Measurements from ENCODE around the gene RBM15B. TPM values are rescaled to one million over a fixed set of nuclear protein-coding genes. Genes with fewer than 3 reads are reported as not detected.

The RBM15B gene
- total RNA-seq, 2 donors from 2014 or later = 12.6 to 22.9 TPM

DNA sequence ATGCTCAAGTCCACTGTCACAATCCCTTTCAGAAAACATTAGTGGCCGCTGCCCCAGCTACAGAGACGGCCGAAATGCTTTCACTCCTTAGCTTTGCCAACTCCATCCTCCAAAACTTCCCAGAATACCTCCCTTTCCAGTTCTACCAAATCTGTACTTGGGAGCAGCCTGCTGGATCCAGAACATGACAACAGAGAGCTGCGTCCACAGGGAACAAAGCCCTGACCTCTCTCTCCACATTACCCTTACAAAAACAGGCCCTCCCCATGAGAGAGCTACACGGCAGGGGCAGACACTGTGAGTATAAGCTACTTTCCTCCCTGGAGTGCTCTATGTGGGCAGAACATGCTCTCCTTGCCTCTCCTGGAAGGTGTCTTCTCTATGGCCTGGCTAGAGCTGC lies 6.3 kb downstream of the RBM15B start:
- H3K36me3 Mint-ChIP-seq = peaks cover 24 to 25% of the 10 kb centered on the region in 2 donors
- H3K27ac Mint-ChIP-seq = peak overlapping the region in 1 of 2 donors; percentile 19
- H3K9me3 Mint-ChIP-seq = no peaks in the 10 kb centered on the region
- ATAC-seq = no peak
- DNase-seq (ENCODE audit: low spot score in 2 of 2) = no peak

DNA sequence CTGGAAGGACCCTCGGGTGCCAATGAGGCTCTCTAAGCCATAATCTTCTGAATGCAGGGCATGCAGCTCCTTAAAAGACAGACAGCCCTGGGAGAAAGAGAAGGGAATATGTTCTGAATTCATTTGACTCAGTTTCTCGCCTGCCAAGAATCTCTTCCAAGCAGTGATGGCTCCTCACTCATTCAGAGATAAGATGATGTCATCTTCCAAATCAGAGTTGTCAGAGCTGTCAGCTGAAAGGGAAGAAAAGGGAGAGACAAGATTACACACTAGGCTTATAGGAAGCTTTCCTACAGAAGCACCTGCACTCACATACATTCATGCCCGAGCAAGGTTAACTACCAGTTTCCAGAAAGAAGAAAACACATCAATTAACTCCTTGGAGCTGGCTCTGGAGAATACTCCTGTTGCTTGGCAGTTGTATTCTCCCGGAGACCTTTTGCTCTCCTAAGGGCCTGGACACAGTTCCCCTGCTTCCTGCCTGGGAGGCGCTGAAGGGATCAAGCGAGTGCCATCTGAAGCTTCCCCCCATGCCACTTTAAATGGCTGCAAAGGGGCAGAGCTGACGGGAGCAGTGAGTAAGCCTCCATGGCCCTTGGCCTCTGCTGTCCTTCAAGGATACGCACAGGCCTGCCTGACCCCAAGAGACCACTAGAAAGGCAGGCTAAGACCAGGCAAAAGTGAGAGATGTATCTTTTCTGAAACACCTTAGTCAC lies 7.7 kb downstream of the RBM15B start:
- peaks cover 10 to 17% of the 10 kb centered on the region in 2 donors for H3K36me3 Mint-ChIP-seq
- no peak for DNase-seq (ENCODE audit: low spot score in 2 of 2)
- H3K27ac Mint-ChIP-seq = peak overlapping the region; percentile 23 to 63
- H3K9me3 Mint-ChIP-seq = no peaks in the 10 kb centered on the region
- ATAC-seq = no peak

DNA sequence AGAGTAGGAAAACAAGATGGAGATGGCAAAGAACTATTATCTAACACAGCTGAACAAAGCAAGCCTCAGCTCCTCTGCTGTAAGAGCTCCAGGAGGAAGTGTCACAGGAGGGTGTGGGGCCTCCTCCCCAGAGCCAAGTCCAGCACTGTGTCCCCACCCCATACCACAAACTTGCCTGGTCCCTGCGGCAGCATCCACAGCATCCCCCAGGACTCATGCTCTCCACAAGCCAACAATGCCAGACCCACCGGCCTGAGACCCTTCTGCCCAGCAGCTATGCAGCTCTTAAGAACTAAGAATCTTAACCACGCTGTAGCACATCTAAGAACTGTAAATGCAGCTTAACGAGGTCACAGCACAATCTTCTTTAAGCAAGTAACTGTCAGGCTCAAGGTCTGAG lies 9.1 kb downstream of the RBM15B start:
- peaks cover 0 to 2% of the 10 kb centered on the region in 2 donors for H3K36me3 Mint-ChIP-seq
- DNase-seq (ENCODE audit: low spot score in 2 of 2) (no peak), ATAC-seq (no peak)
- H3K9me3 Mint-ChIP-seq = no peaks in the 10 kb centered on the region
- peak overlapping the region; percentile 7 to 48 for H3K27ac Mint-ChIP-seq

DNA sequence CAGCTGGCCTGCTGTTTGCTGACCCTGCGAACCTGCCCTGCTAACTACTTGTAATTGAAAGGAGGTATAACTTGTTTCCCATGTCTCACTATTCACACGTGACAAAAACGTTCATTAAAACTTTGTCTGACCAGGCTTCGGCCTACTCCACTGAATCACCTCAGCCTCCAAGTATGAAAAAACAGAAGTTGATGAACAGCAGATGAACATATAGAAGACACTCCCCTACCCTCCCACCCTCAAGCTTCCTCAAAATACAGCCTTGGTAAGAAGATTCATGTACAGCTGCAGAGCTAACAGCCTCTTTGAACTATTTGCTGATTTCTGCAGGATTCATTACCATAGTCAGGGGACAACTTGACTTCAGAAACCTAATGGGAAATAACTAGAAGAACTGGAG lies 10.7 kb downstream of the RBM15B start:
- H3K36me3 Mint-ChIP-seq = peaks cover 0 to 5% of the 10 kb centered on the region in 2 donors
- ATAC-seq (no peak), DNase-seq (ENCODE audit: low spot score in 2 of 2) (no peak)
- H3K9me3 Mint-ChIP-seq = no peaks in the 10 kb centered on the region
- no peak overlapping the region for H3K27ac Mint-ChIP-seq

DNA sequence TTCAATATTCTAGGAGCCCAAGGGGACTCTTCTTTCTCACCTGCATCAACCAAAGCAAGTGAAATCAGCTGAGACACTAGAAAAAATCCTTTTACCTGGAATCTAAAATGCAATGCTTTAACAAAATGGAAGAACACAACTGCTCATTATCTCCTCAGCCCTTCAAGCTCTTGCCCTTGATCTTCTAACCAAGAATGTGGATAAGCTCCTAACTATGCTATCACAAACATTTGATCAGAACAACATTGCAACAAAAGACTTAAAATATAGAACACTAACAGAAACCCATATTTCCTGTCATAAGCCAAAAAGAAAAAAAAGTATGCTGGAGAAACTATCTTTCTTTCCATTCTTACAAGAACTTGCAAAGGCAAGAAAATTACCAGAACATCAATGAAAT lies 12.6 kb downstream of the RBM15B start:
- no peak for DNase-seq (ENCODE audit: low spot score in 2 of 2)
- H3K27ac Mint-ChIP-seq = peak overlapping the region; percentile 14 to 19
- H3K36me3 Mint-ChIP-seq = peaks cover 0 to 7% of the 10 kb centered on the region in 2 donors
- no peaks in the 10 kb centered on the region for H3K9me3 Mint-ChIP-seq
- ATAC-seq = no peak

DNA sequence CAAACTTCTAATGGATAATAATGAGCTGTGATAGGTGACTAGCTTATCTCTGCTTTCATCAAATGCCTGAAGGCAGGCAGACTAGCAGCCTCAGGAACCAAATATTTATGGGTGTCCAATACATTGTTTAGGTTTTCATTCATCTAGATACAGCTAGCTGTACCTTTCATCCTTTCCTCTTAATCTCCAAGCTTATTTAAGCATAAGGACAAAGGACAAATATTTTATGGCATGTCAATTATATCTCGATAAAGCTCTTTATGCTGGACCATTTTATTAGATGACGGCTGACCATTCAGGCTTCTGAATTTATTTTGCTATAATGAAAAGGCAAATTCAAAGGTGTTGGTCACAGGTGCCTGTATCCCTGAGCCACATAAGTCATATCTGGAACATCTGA lies 16.9 kb downstream of the RBM15B start:
- ATAC-seq (no peak), DNase-seq (ENCODE audit: low spot score in 2 of 2) (no peak)
- H3K36me3 Mint-ChIP-seq = peaks cover 7 to 15% of the 10 kb centered on the region in 2 donors
- no peaks in the 10 kb centered on the region for H3K9me3 Mint-ChIP-seq
- peak overlapping the region in 1 of 2 donors; percentile 26 for H3K27ac Mint-ChIP-seq

DNA sequence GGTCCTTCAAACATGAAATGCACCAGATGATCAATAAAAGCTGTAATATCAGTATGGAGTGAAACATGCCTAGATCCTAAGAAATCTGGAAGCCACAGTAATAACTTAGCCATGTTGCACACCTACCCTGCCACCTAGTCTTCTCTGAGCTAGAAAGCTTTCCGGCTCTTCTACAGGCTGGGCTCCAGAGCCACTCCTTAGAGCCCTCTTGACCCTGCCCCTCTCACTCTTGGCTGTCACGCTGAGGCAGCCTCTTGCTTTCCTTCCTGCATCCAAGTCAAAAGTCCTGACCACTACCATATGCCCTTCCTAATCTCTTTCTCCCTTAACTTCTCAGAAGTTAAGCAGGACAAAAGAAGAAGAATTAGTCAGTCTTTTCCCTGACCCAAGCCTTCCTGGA lies 17.7 kb downstream of the RBM15B start:
- Mint-ChIP-seq H3K27ac (peak overlapping the region; percentile 24 to 26), H3K36me3 (peaks cover 7 to 15% of the 10 kb centered on the region in 2 donors), H3K9me3 (no peaks in the 10 kb centered on the region)
- no peak for ATAC-seq
- no peak for DNase-seq (ENCODE audit: low spot score in 2 of 2)

DNA sequence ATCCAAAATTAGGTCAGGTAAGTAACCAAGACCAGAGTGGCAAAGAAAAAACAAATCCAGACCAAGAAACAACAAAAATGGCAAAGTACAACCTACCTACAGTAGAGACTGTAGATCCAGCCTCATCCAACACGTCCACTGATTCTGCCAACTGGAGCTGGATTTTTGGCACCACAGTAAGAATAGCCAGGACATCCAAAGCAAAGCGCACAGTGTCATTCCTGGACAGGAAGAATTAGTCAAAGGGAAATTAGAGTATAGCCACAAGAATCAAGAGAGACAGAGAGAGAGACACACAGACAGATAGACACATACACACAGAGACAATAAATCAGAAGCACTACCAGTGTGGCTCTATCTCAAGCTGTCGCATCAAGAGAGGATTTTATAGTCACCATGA lies 31.1 kb downstream of the RBM15B start:
- no peak for ATAC-seq
- Mint-ChIP-seq H3K9me3 (no peaks in the 10 kb centered on the region), H3K27ac (peak overlapping the region in 1 of 2 donors; percentile 65), H3K36me3 (peaks cover 6 to 11% of the 10 kb centered on the region in 2 donors)
- DNase-seq (ENCODE audit: low spot score in 2 of 2) = no peak

DNA sequence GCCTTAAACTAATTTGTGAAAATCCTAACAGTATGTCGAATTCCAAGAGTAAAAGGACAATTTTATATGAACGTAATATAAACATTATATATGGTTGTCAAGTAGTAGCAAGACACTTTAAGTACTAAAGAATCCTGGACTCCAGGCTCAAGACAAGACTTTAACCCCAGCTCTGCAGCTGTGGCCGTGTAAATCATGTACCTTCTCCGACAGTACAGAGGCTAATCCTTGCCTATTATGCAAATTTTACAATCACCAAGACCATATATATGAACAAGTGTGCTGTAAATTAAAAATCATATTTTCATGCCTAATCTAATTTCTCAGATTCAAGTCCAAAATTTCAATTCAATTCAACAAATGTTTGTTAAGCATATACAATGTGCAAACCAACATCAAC lies 35.8 kb downstream of the RBM15B start:
- Mint-ChIP-seq H3K27ac (no peak overlapping the region), H3K36me3 (peaks cover 6 to 10% of the 10 kb centered on the region in 2 donors), H3K9me3 (no peaks in the 10 kb centered on the region)
- no peak for DNase-seq (ENCODE audit: low spot score in 2 of 2)
- ATAC-seq = no peak

DNA sequence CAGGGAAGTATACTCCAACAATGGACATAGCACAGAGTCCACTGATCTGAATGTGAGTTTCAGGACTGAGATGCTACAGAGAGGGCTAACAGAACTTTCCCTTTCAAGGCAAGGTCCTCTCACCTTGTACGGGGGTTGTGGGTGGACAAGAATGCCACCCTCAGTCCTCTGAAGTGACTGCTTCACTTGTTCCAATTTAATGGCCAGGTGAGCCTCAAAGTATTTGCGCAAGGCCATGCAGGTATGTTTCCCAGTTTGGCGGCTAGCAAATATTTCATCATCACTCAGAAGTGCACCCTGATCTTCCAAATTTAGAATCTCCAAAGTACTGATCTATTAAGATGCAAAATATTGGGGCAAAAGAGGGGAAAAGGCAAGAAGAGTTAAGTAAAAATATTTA lies 38.1 kb downstream of the RBM15B start:
- H3K9me3 Mint-ChIP-seq = no peaks in the 10 kb centered on the region
- H3K36me3 Mint-ChIP-seq = peaks cover 5 to 6% of the 10 kb centered on the region in 2 donors
- ATAC-seq (no peak), DNase-seq (ENCODE audit: low spot score in 2 of 2) (no peak)
- no peak overlapping the region for H3K27ac Mint-ChIP-seq

DNA sequence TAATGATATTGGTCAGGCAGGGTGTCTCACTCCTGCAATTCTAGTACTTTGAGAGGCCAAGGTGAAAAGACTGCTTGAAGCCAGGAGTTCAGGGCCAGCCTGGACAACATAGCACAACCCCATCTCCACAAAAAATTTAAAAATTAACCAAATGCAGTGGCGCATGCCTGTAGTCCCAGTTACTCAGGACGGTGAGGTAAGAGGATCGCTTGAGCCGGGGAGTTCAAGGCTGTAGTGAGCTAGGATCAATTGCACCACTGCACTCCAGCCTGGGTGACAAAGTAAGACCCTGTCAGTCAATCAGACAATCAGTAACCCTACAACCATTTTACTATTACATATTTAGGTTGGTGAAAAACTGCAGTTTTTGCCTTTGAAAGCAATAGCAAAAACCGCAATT lies 43.0 kb downstream of the RBM15B start:
- H3K36me3 Mint-ChIP-seq = peaks cover 0 to 6% of the 10 kb centered on the region in 2 donors
- ATAC-seq (no peak), DNase-seq (ENCODE audit: low spot score in 2 of 2) (no peak)
- H3K9me3 Mint-ChIP-seq = no peaks in the 10 kb centered on the region
- no peak overlapping the region for H3K27ac Mint-ChIP-seq

DNA sequence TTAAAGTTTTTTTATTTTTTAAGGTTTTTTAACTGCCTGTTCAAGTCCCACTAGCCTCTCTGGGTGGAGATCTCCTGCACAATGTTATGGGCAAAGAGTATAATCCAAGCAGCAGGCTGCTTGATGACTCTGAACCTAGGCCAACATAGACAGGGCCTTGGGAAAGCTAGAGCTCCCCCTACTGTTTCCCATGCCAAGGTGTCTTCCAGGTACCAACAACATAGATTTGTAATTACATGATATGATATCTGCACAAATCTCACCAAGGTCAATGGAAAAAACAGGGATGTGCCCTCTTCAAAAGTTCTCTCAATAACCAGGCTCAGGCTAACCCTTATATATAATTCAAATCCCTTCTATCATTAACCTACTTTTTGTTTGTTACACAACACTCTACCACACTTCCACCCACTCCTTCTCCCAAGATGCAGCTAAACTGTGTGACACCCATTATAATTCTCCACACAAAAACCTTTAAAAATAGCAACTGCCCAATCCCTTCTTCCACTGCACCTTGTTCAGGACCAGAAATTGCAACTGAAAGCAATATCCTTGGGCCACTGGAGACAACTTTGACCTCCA lies 43.8 kb downstream of the RBM15B start:
- peak overlapping the region in 1 of 2 donors; percentile 62 for H3K27ac Mint-ChIP-seq
- DNase-seq (ENCODE audit: low spot score in 2 of 2) = peak in 1 of 2 donors; percentile 50
- H3K9me3 Mint-ChIP-seq = no peaks in the 10 kb centered on the region
- ATAC-seq = peak; percentile 82 to 84
- H3K36me3 Mint-ChIP-seq = peaks cover 0 to 6% of the 10 kb centered on the region in 2 donors

DNA sequence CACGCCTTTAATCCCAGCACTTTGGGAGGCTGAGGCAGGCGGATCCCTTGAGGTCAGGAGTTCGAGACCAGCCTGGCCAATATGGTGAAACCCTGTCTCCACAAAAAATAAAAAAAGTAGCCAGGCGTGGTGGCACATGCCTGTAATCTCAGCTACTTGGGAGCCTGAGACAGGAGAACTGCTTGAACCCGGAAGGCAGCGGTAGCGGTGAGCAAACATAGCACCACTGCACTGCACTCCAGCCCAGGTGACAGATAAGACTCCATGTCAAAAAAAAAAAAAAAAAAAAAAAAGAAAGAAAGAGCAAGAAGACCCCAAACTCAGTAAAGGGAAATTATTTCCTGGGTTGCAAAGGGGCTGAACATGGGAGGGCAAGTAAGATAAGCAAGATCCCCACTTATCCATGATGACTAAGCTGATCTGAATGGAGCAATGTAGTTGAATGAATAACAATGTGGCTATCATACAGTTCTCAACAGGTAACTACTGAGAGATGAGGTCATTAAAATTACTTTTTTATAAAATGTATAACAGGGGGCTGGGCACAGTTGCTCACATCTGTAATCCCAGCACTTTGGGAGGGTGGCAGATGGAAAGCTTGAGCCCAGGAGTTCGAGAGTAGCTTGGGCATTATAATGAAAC lies 46.0 kb downstream of the RBM15B start:
- H3K27ac Mint-ChIP-seq = peak overlapping the region in 1 of 2 donors; percentile 36
- ATAC-seq = no peak
- DNase-seq (ENCODE audit: low spot score in 2 of 2) = no peak
- peaks cover 6 to 19% of the 10 kb centered on the region in 2 donors for H3K36me3 Mint-ChIP-seq
- no peaks in the 10 kb centered on the region for H3K9me3 Mint-ChIP-seq

DNA sequence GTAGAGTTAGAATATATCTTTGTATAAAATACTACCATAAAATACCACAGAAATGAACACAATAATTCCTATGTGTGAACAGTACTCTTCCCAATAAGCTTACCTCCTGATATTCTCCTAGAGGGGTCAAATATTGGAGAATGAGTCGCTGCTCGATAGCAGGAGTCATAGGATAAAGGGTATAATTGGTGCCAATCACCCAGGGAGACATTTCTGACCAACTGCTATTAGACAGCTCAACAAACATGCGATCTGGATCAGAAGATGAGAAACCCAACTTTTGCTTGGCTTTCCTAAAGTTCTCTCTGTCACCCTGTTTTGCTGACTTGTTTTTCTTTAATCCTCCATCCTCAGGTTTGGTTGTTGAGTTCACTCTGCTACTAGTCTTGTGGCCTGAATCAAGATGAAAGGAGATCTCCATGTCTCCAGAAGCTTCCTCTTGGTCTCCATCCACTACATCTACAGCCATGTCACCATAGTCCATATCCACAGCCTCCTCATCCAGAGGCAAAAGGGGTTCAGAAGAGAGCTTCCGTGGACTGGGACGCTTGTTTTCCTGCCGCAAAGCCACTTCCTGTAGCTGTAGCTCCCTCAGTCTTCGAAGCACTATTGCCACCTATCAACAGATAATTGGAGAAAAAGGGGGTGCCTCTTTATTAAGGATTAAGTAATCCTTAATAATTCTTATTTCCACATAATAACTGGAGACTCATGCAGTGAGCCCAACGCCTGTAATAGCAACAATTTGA lies 50.4 kb downstream of the RBM15B start:
- Mint-ChIP-seq H3K27ac (peak overlapping the region; percentile 11 to 65), H3K36me3 (peaks cover 6 to 14% of the 10 kb centered on the region in 2 donors), H3K9me3 (no peaks in the 10 kb centered on the region)
- no peak for ATAC-seq
- DNase-seq (ENCODE audit: low spot score in 2 of 2) = no peak

DNA sequence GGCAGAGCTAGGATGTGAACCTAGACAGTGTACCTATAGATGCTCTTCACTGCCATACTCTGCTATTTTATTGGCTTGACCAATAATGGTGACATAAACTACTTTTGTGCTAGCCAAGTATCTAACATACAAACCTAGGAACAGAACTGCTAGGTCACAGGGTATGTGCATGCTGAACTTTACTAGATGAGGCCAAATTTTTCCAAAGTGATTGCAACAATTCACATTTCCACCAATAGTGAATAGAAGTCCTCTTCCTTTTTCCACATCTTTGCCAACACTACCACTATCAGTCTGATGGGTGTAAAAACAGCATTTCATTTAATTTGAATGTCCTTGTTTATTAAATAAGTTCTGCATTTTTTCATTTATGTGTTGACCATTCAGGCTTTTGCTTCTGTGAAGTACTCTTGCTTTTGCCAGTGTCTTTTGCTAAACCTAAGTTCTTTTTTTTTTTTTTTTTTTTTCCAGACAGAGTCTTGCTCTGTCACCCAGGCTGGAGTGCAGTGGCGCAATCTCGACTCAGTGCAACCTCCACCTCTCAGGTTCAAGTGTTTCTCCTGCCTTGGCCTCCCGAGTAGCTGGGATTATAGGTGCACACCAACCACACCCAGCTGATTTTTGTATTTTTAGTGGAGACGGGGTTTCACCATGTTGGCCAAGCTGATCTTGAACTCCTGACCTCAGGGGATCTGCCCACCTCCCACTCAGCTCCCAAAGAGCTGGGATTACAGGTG lies 54.6 kb downstream of the RBM15B start:
- no peak for DNase-seq (ENCODE audit: low spot score in 2 of 2)
- no peak for ATAC-seq
- peaks cover 12 to 16% of the 10 kb centered on the region in 2 donors for H3K36me3 Mint-ChIP-seq
- H3K9me3 Mint-ChIP-seq = no peaks in the 10 kb centered on the region
- H3K27ac Mint-ChIP-seq = no peak overlapping the region
